DOHH2 (cell line): ENCODE data around the gene FAM135A.

ENCODE experiments used
- H3F3A ChIP-seq: fragments of 200-600 bp; sonication (generic), shearing (Covaris generic); 2 replicates; pipeline ENCODE4 v1.6.0; 2016; ENCODE audit warnings: antibody characterized with exemption, mild to moderate bottlenecking; ENCODE audit not compliant: control insufficient read depth, insufficient read depth
- H3K27ac ChIP-seq: fragments of 200-600 bp; sonication (generic); 2 replicates; pipeline ENCODE4 v1.5.1; 2014; ENCODE audit warnings: low read depth, mild to moderate bottlenecking, low read length, moderate library complexity
- H3K27me3 ChIP-seq: fragments of 200-600 bp; sonication (generic); 2 replicates; pipeline ENCODE4 v1.6.1; 2014; ENCODE audit warnings: mild to moderate bottlenecking, low read length, mixed read lengths; ENCODE audit not compliant: control insufficient read depth
- H3K36me3 ChIP-seq: fragments of 200-600 bp; sonication (generic); 2 replicates; pipeline ENCODE4 v1.6.1; 2014; ENCODE audit warnings: mild to moderate bottlenecking, low read length, moderate library complexity, mixed read lengths; ENCODE audit not compliant: control insufficient read depth
- H3K4me1 ChIP-seq: fragments of 200-600 bp; sonication (generic); 2 replicates; pipeline ENCODE4 v1.6.1; 2014; ENCODE audit warnings: mild to moderate bottlenecking, low read length, mixed read lengths; ENCODE audit not compliant: control insufficient read depth
- H3K4me2 ChIP-seq: fragments of 200-600 bp; sonication (generic); 2 replicates; pipeline ENCODE4 v1.6.0; 2014; ENCODE audit warnings: mild to moderate bottlenecking, low read length, moderate library complexity
- H3K4me3 ChIP-seq: fragments of 200-600 bp; sonication (generic); 2 replicates; pipeline ENCODE4 v1.5.1; 2014; ENCODE audit warnings: mild to moderate bottlenecking, low read length, mixed read lengths
- H3K79me2 ChIP-seq: fragments of 200-600 bp; sonication (generic); 2 replicates; pipeline ENCODE4 v1.6.1; 2014; ENCODE audit warnings: mild to moderate bottlenecking, low read length, mixed read lengths; ENCODE audit not compliant: control insufficient read depth
- H3K9me2 ChIP-seq: fragments of 200-600 bp; sonication (generic); replicated peaks from 2 replicates; pipeline ENCODE4 v1.6.1; 2014; ENCODE audit warnings: mild to moderate bottlenecking, low read length, mixed read lengths; ENCODE audit not compliant: control insufficient read depth
- H3K9me3 ChIP-seq: fragments of 200-600 bp; sonication (generic); 2 replicates; pipeline ENCODE4 v1.6.1; 2014; ENCODE audit warnings: antibody characterized with exemption, low read length, mixed read lengths; ENCODE audit not compliant: control insufficient read depth, insufficient read depth
- H4K20me1 ChIP-seq: fragments of 200-600 bp; sonication (generic); 2 replicates; pipeline ENCODE4 v1.6.0; 2014; ENCODE audit warnings: low read depth, mild to moderate bottlenecking, antibody characterized with exemption, low read length, moderate library complexity; ENCODE audit not compliant: control insufficient read depth, insufficient read depth
- EZH2phosphoT487 ChIP-seq: fragments of 200-600 bp; sonication (generic); IDR thresholded peaks from 2 replicates; pipeline ENCODE4 v1.6.1; 2017; ENCODE audit warnings: borderline replicate concordance, mild to moderate bottlenecking, antibody characterized with exemption, low read length, moderate library complexity, mixed read lengths
- TF ChIP-seq, protein P1 (sequence below): fragments of 200-600 bp; sonication (generic); IDR thresholded peaks from one replicate; pipeline ENCODE4 v1.5.1; 2014; ENCODE audit warnings: antibody characterized with exemption, mild to moderate bottlenecking, low read depth, low read length; ENCODE audit not compliant: poor library complexity, severe bottlenecking

FAM135A gene

DNA sequence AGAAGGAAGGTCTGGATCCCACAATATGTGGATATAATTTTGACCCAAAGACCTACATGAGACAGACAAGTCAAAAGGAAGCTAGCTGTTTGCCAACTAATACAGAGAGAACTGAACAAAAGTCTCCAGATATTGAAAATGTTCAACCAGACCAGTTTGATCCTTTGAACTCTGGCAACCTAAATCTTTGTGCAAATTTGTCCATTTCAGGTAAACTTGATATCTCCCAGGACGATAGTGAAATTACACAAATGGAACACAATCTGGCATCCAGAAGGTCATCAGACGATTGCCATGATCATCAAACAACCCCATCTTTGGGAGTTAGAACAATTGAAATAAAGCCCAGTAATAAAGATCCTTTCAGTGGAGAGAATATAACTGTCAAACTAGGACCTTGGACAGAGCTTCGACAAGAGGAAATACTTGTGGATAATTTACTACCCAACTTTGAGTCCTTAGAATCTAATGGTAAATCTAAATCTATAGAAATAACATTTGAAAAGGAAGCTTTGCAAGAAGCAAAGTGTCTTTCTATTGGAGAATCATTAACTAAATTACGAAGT lies 111.5 kb downstream of the FAM135A start:
- Histone ChIP-seq H3K4me2 (no peak overlapping the region), H3K27me3 (no peaks in the 10 kb centered on the region), H3F3A (no peaks in the 10 kb centered on the region), H3K9me2 (no peaks in the 10 kb centered on the region), H3K79me2 (no peaks in the 10 kb centered on the region), H4K20me1 (no peaks in the 10 kb centered on the region), H3K9me3 (no peaks in the 10 kb centered on the region), H3K27ac (no peak overlapping the region), H3K36me3 (no peaks in the 10 kb centered on the region), H3K4me3 (no peak overlapping the region), H3K4me1 (no peaks in the 10 kb centered on the region)
- TF ChIP-seq EZH2phosphoT487: no peak
- TF ChIP-seq, protein P1, sequence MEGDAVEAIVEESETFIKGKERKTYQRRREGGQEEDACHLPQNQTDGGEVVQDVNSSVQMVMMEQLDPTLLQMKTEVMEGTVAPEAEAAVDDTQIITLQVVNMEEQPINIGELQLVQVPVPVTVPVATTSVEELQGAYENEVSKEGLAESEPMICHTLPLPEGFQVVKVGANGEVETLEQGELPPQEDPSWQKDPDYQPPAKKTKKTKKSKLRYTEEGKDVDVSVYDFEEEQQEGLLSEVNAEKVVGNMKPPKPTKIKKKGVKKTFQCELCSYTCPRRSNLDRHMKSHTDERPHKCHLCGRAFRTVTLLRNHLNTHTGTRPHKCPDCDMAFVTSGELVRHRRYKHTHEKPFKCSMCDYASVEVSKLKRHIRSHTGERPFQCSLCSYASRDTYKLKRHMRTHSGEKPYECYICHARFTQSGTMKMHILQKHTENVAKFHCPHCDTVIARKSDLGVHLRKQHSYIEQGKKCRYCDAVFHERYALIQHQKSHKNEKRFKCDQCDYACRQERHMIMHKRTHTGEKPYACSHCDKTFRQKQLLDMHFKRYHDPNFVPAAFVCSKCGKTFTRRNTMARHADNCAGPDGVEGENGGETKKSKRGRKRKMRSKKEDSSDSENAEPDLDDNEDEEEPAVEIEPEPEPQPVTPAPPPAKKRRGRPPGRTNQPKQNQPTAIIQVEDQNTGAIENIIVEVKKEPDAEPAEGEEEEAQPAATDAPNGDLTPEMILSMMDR: no peak

DNA sequence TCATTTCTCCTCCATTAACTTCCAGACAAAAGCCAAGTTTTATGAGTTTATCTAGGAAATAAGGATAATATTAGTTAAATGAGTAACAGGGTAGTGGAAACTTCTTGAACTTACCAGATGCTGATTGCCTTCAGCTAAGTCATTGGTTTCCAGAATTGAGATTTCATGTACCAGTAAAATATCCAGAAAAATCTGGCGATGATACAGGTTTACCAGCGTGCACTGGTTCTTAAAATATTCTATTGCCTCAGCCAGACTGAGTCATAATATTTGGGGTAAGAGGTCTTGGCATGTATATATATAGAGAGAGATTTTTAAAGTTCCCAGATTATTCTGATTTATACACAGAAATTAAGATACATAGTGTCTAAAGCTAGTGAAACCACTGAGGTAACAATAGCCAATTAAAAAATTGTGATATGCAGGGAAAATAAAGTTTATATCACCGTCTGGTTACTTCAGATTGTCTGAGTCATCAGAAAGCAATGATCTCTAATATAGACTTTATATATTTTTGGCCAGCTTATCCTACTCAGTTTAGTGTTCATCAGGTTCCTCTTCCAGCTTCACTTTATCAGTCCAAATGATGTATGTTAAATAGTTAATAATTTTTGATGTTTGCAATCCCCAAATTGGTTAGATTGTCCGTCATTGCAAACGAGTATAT lies 113.9 kb downstream of the FAM135A start:
- Histone ChIP-seq H3F3A (no peaks in the 10 kb centered on the region), H3K4me1 (no peaks in the 10 kb centered on the region), H3K4me3 (no peak overlapping the region), H3K27ac (no peak overlapping the region), H3K4me2 (no peak overlapping the region), H3K9me2 (no peaks in the 10 kb centered on the region), H3K27me3 (no peaks in the 10 kb centered on the region), H3K79me2 (no peaks in the 10 kb centered on the region), H4K20me1 (no peaks in the 10 kb centered on the region), H3K9me3 (no peaks in the 10 kb centered on the region), H3K36me3 (no peaks in the 10 kb centered on the region)
- TF ChIP-seq EZH2phosphoT487: no peak
- TF ChIP-seq, protein P1: no peak

DNA sequence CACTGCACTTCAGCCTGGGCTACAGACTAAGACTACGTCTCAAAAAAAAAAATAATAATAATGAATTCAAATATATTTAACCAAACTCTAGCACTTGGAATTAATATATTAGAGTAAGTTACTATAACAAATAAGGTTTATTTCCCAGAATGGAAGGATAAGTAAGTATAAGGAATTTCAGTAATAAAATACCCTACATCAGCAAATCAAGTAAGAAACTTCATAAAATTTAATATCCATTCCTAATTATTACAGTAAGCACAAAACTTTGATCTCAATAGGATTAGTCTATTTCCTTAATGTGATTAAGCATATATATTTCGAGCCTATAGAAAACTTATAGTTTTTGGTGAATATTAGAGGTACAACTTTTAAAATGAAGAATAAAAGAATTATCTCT lies 116.7 kb downstream of the FAM135A start:
- Histone ChIP-seq H3K27ac (no peak overlapping the region), H3F3A (0 out of 2 replicates have a peak, but pooled peaks cover 5% of the 10 kb centered on the region), H3K79me2 (no peaks in the 10 kb centered on the region), H3K36me3 (no peaks in the 10 kb centered on the region; the same call in 1 of the 2 replicates), H3K9me2 (no peaks in the 10 kb centered on the region), H3K4me1 (no peaks in the 10 kb centered on the region), H3K27me3 (no peaks in the 10 kb centered on the region), H4K20me1 (no peaks in the 10 kb centered on the region), H3K9me3 (no peaks in the 10 kb centered on the region), H3K4me3 (no peak overlapping the region), H3K4me2 (no peak overlapping the region)
- TF ChIP-seq, protein P1: no peak
